Measurements from ENCODE around the gene INO80B. TPM values are rescaled to one million over a fixed set of nuclear protein-coding genes. Genes with fewer than 3 reads are reported as not detected.

Gene INO80B
- polyA plus RNA-seq, 1 of the 3 experiments (the other 2 are of a cell fraction) = 41.7 TPM

GRCh38 chr2:74472086-74472944, 17.4 kb downstream of the INO80B start, which contains the start of gene MRPL53:
TSS of gene MRPL53 (minus strand) at chr2:74472680. CDS start at chr2:74472660, 20 bp downstream.
- no peaks in the 10 kb centered on the region for H4K20me1 ChIP-seq (ENCODE audit: insufficient read depth)
- H3K4me2 ChIP-seq = peak within 1 kb of the TSS; percentile 93
- no peaks in the 10 kb centered on the region for H3K9me2 ChIP-seq
- H2AFZ ChIP-seq (ENCODE audit: low read depth) = peak within 1 kb of the TSS; percentile 81
- peaks cover 6 to 7% of the 10 kb centered on the region in 2 experiments; a peak in 2 of 4 replicates for H3K4me1 ChIP-seq (ENCODE audit: control insufficient read depth in 1 of 2, insufficient read depth in 2 of 2, low read depth in 1 of 2, low read length in 1 of 2)
- H3K79me2 ChIP-seq (ENCODE audit: insufficient read depth) = peaks cover 16% of the 10 kb centered on the region; the same call in 1 of the 2 replicates
- ChIA-PET POLR2A (interaction anchor here (0.9 to 6.9 kb wide), 13 partner anchors 10 to 115 kb away, joined by 3 to 60 read pairs (median 4); partner anchors contain the start of genes AUP1, CCDC142, HTRA2 and INO80B), CTCF (interaction anchor here (0.9 to 3.9 kb wide), 5 partner anchors 10 to 115 kb away, joined by 3 to 28 read pairs (median 3); partner anchors contain the start of genes CCDC142 and TTC31)
- H3K9ac ChIP-seq = peak within 1 kb of the TSS; percentile 72
- peak; percentile 85 for DNase-seq
- H3K27me3 ChIP-seq (ENCODE audit: insufficient read depth) = no peaks in the 10 kb centered on the region
- 1% methylated on average over 60 of the region's 66 CpGs for WGBS (ENCODE audit: low lambda C conversion rate)
- H3K4me3 ChIP-seq (ENCODE audit: low read depth in 2 of 2, low read length in 1 of 2) = peak within 1 kb of the TSS; percentile 68 to 74
- H3K9me3 ChIP-seq = no peaks in the 10 kb centered on the region
- peaks cover 19 to 27% of the 10 kb centered on the region in 2 experiments for H3K36me3 ChIP-seq (replicated peaks in 1 of 2; ENCODE audit: control insufficient read depth in 1 of 2, insufficient read depth in 2 of 2, low read length in 1 of 2)
- H3K27ac ChIP-seq (ENCODE audit: low read depth in 2 of 2, low read length in 1 of 2) = peak within 1 kb of the TSS; percentile 78 to 94
- peaks cover 34% of the 10 kb centered on the region for H3F3A ChIP-seq (replicated peaks; ENCODE audit: insufficient read depth)
- TF ChIP-seq MAX (IDR thresholded peaks at IDR 0.05; ENCODE audit: low read depth) (peak; percentile 88), NFIC (IDR thresholded peaks at IDR 0.05; ENCODE audit: borderline replicate concordance) (0 out of 2 replicates have a peak, but pooled peaks have one; percentile 10), RXRA (IDR thresholded peaks at IDR 0.05; ENCODE audit: borderline replicate concordance, low read depth) (no peak), REST (IDR thresholded peaks at IDR 0.05; ENCODE audit: low read depth, low read length) (peak; percentile 62; the same call in 1 of the 2 replicates), JUND (IDR thresholded peaks at IDR 0.05) (peak; percentile 56; the same call in 1 of the 2 replicates), POLR2AphosphoS5 (IDR thresholded peaks at IDR 0.05; ENCODE audit: low read depth, low read length) (peak; percentile 99), RCOR1 (IDR thresholded peaks at IDR 0.05; ENCODE audit: low read length) (0 out of 2 replicates have a peak, but pooled peaks have one; percentile 17), SIN3A (IDR thresholded peaks at IDR 0.05; ENCODE audit: borderline replicate concordance, low read depth, low read length) (peak; percentile 98), GATA2 (CRISPR knock-in tag; IDR thresholded peaks at IDR 0.05) (no peak), TEAD4 (IDR thresholded peaks at IDR 0.05; ENCODE audit: borderline replicate concordance, insufficient read depth) (no peak), SMC3 (IDR thresholded peaks at IDR 0.05; ENCODE audit: low read depth, low read length) (no peak), CHD2 (IDR thresholded peaks at IDR 0.05; ENCODE audit: low read length, partially characterized antibody) (peak; percentile 96), PBX3 (IDR thresholded peaks at IDR 0.05) (peak; percentile 79), YY1 (IDR thresholded peaks at IDR 0.05; ENCODE audit: low read depth) (peak; percentile 92), USF2 (IDR thresholded peaks at IDR 0.05; ENCODE audit: borderline replicate concordance, low read depth, low read length) (no peak), ZBTB33 (IDR thresholded peaks at IDR 0.05; ENCODE audit: borderline replicate concordance, low read depth) (peak; percentile 84; the same call in 1 of the 2 replicates), TAF1 (IDR thresholded peaks at IDR 0.05; ENCODE audit: borderline replicate concordance, low read depth, low read length) (peak; percentile 92), FOXJ3 (CRISPR knock-in tag; IDR thresholded peaks at IDR 0.05) (no peak), USF1 (IDR thresholded peaks at IDR 0.05; ENCODE audit: borderline replicate concordance, low read depth) (no peak), FOXM1 (IDR thresholded peaks at IDR 0.05; ENCODE audit: low read depth) (no peak), ELF1 (IDR thresholded peaks at IDR 0.05) (peak; percentile 89), GABPA (IDR thresholded peaks at IDR 0.05; ENCODE audit: low read depth) (peak; percentile 100), EP300 (IDR thresholded peaks at IDR 0.05; ENCODE audit: borderline replicate concordance in 1 of 2, low read depth in 1 of 2, low read length in 1 of 2) (no peak)
